ENCODE results near the gene FGGY. TPM values are rescaled to one million over a fixed set of nuclear protein-coding genes. Genes with fewer than 3 reads are reported as not detected.

FGGY gene
- total and polyA plus RNA-seq, 4 donors, result 9.0 to 44.4 (median 21.1) TPM

DNA sequence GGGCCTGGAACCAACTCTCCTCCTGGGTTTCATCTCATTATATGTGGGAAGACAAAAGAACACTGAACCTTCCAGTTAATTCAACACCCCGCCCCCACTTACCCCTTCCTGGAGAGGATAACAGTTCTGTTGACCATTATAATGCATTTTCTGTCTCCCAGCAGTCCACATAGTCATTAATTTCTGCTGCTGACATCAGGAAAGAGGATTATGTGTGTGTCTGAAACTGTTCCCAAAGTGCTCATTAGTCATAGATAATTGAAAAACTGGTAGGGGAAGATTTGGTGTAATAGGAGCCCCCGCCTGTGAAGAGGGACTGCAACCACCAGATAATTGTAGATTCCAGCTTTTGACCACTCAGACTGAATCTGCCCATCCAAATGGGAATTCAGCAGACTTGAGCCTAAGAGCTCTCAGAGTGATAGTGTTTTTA lies 208.7 kb downstream of the FGGY start:
- H3K4me3 ChIP-seq (ENCODE audit: low read depth, low read length), result no peak overlapping the region
- no peaks in the 10 kb centered on the region for H3K27me3 ChIP-seq (ENCODE audit: control insufficient read depth, insufficient read depth, low read length)
- no peaks in the 10 kb centered on the region for H3K36me3 ChIP-seq (ENCODE audit: control insufficient read depth, insufficient read depth, low read length)
- H3K4me1 ChIP-seq (ENCODE audit: control insufficient read depth, insufficient read depth, low read length), result no peaks in the 10 kb centered on the region
- peak in 1 of 6 donors; percentile 76 for DNase-seq (ENCODE audit: low read depth in 4 of 6, low spot score in 6 of 6)
- no peaks in the 10 kb centered on the region for H3K9me3 ChIP-seq (ENCODE audit: control insufficient read depth, insufficient read depth, low read length)
- H3K27ac ChIP-seq (ENCODE audit: low read depth, low read length), result no peak overlapping the region
- no CpG with 5 or more reads among the region's 2 CpGs for WGBS (ENCODE audit: insufficient coverage)

DNA sequence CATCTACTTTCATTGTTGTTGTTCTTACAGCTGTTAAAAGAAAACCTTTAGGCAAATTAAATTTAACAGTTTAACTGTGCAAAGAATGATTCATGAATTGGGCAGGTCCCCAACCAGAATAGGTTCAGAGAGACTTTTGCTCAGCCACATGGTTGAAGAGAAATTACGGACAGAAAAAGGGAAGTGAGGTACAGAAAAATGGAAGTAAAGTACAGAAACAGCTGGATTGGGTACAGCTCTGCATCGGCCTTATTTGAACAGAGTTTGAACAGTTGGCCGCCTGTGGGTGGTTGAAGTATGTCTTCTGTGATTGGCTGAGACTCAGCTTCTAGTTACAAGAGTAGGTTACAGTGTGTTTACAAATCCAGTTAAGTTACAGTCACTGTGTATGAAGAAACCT lies 210.1 kb downstream of the FGGY start:
- Histone ChIP-seq H3K27me3 (ENCODE audit: control insufficient read depth, insufficient read depth, low read length) (no peaks in the 10 kb centered on the region), H3K4me1 (ENCODE audit: control insufficient read depth, insufficient read depth, low read length) (no peaks in the 10 kb centered on the region), H3K27ac (ENCODE audit: low read depth, low read length) (no peak overlapping the region), H3K4me3 (ENCODE audit: low read depth, low read length) (no peak overlapping the region), H3K36me3 (ENCODE audit: control insufficient read depth, insufficient read depth, low read length) (no peaks in the 10 kb centered on the region), H3K9me3 (ENCODE audit: control insufficient read depth, insufficient read depth, low read length) (no peaks in the 10 kb centered on the region)
- DNase-seq (ENCODE audit: low read depth in 4 of 6, low spot score in 6 of 6), result peak in 1 of 6 donors; percentile 48
- WGBS (ENCODE audit: insufficient coverage), result 68% methylated on average over 2 of the region's 3 CpGs

DNA sequence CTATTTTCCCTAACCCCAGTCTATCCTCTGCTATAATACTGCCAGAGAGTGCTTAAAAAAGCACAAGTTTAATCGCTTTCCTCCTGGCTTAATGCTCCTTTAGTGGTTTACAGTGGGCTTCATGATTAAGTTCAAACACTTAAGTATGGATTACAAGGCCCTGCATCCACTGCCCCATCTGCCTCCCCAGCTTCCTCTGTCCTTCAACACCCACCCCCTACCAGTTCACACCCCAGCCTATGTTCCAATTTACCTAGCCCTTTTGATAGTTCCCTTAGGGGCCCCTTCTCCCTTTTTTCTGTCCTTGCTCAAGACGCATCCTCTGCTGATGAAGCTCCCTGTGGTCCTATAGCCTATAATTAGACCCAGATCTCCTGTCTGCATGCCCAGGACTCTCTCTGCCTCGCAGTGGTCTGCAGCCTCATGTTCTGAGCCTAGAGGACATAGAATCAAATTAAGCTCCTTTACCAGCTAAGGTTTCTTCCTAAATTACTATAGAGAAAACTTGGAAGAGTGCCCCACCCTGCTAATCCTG lies 212.5 kb downstream of the FGGY start:
- 72% methylated on average over 3 of the region's 3 CpGs for WGBS (ENCODE audit: insufficient coverage)
- no peak overlapping the region for H3K27ac ChIP-seq (ENCODE audit: low read depth, low read length)
- H3K36me3 ChIP-seq (ENCODE audit: control insufficient read depth, insufficient read depth, low read length), result no peaks in the 10 kb centered on the region
- H3K27me3 ChIP-seq (ENCODE audit: control insufficient read depth, insufficient read depth, low read length), result no peaks in the 10 kb centered on the region
- DNase-seq (ENCODE audit: low read depth in 4 of 6, low spot score in 6 of 6), result no peak
- no peaks in the 10 kb centered on the region for H3K4me1 ChIP-seq (ENCODE audit: control insufficient read depth, insufficient read depth, low read length)
- H3K9me3 ChIP-seq (ENCODE audit: control insufficient read depth, insufficient read depth, low read length), result no peaks in the 10 kb centered on the region
- no peak overlapping the region for H3K4me3 ChIP-seq (ENCODE audit: low read depth, low read length)

DNA sequence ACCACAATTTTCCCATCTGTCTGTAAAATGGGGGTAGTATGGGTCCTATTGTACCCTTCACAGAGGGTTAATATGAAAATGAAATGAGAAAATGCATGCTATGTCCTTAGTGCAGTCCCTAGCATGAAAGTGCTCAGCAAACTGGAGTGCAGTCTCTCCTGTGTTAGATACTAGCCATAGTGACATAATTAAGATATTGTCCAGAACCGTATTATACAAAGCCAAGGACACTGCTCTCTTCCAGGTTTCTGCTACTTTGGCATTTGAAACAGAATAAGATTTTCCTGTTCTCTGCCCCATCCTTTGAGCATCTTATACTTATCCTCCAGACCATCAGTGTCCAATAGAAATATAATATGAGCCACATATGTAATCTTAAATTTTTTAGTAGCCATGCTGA lies 213.4 kb downstream of the FGGY start:
- no peak for DNase-seq (ENCODE audit: low read depth in 4 of 6, low spot score in 6 of 6)
- H3K36me3 ChIP-seq (ENCODE audit: control insufficient read depth, insufficient read depth, low read length), result no peaks in the 10 kb centered on the region
- no peaks in the 10 kb centered on the region for H3K9me3 ChIP-seq (ENCODE audit: control insufficient read depth, insufficient read depth, low read length)
- no peaks in the 10 kb centered on the region for H3K27me3 ChIP-seq (ENCODE audit: control insufficient read depth, insufficient read depth, low read length)
- H3K4me1 ChIP-seq (ENCODE audit: control insufficient read depth, insufficient read depth, low read length), result no peaks in the 10 kb centered on the region
- 75% methylated on average over 1 of the region's 1 CpG for WGBS (ENCODE audit: insufficient coverage)
- no peak overlapping the region for H3K4me3 ChIP-seq (ENCODE audit: low read depth, low read length)
- no peak overlapping the region for H3K27ac ChIP-seq (ENCODE audit: low read depth, low read length)

DNA sequence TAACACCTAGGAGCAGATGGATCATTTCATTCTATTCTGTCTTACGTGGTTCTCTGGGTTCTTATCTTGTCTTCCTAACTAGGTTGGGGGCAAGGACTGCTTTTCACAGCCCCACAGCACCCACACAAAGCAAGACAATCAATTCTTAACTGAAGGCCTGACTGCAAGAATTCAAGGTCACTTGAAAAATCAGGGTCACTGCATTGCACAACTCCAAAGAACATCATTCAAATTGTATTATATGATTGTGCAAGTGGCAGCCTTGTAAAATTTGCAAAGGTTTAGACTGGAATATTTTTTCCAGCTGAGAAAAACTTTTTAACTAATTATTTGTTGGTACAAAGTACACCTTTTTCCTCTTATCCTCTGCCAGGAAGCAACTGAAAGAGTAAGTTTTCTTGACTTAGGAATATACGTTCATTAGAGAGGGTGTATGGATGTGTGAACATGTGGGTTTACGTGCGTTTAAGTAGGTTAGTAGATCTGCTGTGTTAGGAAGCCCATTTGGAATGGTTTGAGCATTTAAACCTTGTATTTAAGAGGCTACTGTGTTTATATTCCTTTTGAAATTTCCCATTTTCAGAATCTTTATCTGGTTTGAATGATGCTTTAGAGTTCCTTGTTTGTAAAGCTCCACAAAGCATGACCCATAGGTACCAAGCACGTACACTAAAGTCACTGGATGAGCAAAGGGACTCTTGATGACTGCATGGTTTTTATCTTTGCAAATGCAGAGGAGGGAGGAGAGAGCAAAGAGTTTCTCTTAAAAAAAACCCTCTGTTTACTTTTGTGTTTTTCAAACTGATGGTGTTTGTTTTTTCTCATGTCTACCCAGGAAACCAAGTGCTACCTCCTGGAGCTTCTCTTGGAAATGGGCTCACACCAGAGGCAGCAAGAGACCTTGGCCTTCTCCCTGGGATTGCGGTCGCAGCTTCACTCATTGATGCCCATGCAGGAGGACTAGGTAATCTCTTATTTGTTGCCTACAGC lies 214.9 kb downstream of the FGGY start:
- Histone ChIP-seq H3K27ac (ENCODE audit: low read depth, low read length) (no peak overlapping the region), H3K27me3 (ENCODE audit: control insufficient read depth, insufficient read depth, low read length) (no peaks in the 10 kb centered on the region), H3K4me3 (ENCODE audit: low read depth, low read length) (no peak overlapping the region), H3K9me3 (ENCODE audit: control insufficient read depth, insufficient read depth, low read length) (no peaks in the 10 kb centered on the region), H3K4me1 (ENCODE audit: control insufficient read depth, insufficient read depth, low read length) (no peaks in the 10 kb centered on the region), H3K36me3 (ENCODE audit: control insufficient read depth, insufficient read depth, low read length) (no peaks in the 10 kb centered on the region)
- WGBS (ENCODE audit: insufficient coverage), result 88% methylated on average over 6 of the region's 7 CpGs
- no peak for DNase-seq (ENCODE audit: low read depth in 4 of 6, low spot score in 6 of 6)

DNA sequence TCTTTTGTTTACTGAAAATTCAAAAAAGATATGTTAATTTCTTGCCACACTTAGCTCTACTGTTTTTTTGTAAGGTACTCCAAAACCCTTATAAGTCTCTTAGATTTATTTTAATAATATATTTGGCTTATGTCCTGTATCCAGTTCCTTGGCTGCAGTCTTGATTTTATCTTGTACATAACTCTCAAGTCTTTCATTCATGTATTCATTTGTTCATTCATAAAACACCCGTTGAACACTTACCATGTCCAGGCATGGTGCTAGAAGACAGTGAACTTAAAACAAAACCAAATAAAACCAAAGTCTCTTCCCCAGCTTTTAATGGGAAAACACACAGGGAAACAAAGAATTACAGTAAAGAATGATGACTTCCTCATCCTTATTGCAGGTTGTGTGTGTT lies 215.8 kb downstream of the FGGY start:
- WGBS (ENCODE audit: insufficient coverage), result 75% methylated on average over 1 of the region's 1 CpG
- H3K27ac ChIP-seq (ENCODE audit: low read depth, low read length), result no peak overlapping the region
- H3K36me3 ChIP-seq (ENCODE audit: control insufficient read depth, insufficient read depth, low read length), result no peaks in the 10 kb centered on the region
- H3K9me3 ChIP-seq (ENCODE audit: control insufficient read depth, insufficient read depth, low read length), result no peaks in the 10 kb centered on the region
- no peaks in the 10 kb centered on the region for H3K4me1 ChIP-seq (ENCODE audit: control insufficient read depth, insufficient read depth, low read length)
- H3K27me3 ChIP-seq (ENCODE audit: control insufficient read depth, insufficient read depth, low read length), result no peaks in the 10 kb centered on the region
- DNase-seq (ENCODE audit: low read depth in 4 of 6, low spot score in 6 of 6), result no peak
- no peak overlapping the region for H3K4me3 ChIP-seq (ENCODE audit: low read depth, low read length)

DNA sequence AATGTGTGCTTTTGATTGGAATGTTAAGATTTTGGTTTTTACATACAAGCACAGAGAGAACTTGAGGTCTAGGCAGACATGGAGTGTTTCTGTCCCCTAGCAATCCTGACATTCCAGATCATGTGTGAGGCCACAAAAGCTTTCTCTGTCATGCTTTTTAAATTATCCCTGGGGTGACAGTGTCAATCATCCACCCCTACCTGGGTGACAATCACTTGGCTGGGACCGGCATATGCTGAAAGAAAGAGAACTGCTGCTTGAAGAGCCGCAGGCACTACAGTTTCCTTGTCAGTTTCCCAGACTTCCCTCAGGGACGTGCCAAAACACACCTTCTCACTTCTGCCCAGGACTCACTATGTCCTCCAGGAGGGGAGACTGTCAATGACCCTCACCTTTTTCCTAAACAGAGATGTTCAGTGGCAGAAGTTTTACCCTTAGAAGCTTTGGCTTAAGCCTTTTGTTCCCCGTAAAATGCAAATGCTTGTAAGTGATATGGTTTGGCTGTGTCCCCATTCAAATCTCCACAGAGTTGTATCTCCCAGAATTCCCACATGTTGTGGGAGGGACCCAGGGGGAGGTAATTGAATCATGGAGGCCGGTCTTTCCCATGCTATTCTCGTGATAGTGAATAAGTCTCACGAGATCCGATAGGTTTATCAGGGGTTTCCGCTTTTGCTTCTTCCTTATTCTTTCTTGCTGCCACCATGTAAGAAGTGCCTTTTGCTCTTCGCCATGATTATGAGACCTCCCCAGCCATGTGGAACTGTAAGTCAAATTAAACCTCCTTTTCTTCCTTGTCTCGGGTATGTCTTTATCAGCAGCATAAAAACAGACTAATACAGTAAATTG lies 217.4 kb downstream of the FGGY start:
- Histone ChIP-seq H3K4me1 (ENCODE audit: control insufficient read depth, insufficient read depth, low read length) (no peaks in the 10 kb centered on the region), H3K36me3 (ENCODE audit: control insufficient read depth, insufficient read depth, low read length) (no peaks in the 10 kb centered on the region), H3K27me3 (ENCODE audit: control insufficient read depth, insufficient read depth, low read length) (no peaks in the 10 kb centered on the region), H3K27ac (ENCODE audit: low read depth, low read length) (no peak overlapping the region), H3K4me3 (ENCODE audit: low read depth, low read length) (no peak overlapping the region), H3K9me3 (ENCODE audit: control insufficient read depth, insufficient read depth, low read length) (no peaks in the 10 kb centered on the region)
- WGBS (ENCODE audit: insufficient coverage), result 95% methylated on average over 3 of the region's 11 CpGs
- DNase-seq (ENCODE audit: low read depth in 4 of 6, low spot score in 6 of 6), result no peak

DNA sequence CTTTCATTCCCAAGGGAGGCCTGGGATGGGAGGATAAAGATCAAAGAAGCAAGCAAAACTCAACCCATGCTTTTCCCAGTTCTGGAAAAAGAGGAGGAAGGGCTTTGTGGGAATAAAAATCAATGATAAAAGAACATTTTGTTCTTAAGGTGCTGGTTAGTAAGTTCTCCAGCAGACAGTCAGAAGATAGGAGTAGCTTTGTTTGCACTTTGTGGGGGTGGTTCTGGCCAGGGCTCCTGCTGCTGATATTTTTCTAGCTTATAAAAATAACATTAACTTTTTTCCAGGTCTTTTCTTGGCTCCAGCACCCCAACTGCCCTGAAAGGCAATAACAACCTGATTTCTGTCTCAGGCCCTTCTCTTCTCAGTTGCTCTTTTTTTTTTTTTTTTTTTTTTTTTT lies 220.0 kb downstream of the FGGY start:
- Histone ChIP-seq H3K9me3 (ENCODE audit: control insufficient read depth, insufficient read depth, low read length) (no peaks in the 10 kb centered on the region), H3K27ac (ENCODE audit: low read depth, low read length) (peak overlapping the region; percentile 26), H3K36me3 (ENCODE audit: control insufficient read depth, insufficient read depth, low read length) (no peaks in the 10 kb centered on the region), H3K4me3 (ENCODE audit: low read depth, low read length) (no peak overlapping the region), H3K4me1 (ENCODE audit: control insufficient read depth, insufficient read depth, low read length) (peaks cover 7% of the 10 kb centered on the region), H3K27me3 (ENCODE audit: control insufficient read depth, insufficient read depth, low read length) (no peaks in the 10 kb centered on the region)
- no peak for DNase-seq (ENCODE audit: low read depth in 4 of 6, low spot score in 6 of 6)

DNA sequence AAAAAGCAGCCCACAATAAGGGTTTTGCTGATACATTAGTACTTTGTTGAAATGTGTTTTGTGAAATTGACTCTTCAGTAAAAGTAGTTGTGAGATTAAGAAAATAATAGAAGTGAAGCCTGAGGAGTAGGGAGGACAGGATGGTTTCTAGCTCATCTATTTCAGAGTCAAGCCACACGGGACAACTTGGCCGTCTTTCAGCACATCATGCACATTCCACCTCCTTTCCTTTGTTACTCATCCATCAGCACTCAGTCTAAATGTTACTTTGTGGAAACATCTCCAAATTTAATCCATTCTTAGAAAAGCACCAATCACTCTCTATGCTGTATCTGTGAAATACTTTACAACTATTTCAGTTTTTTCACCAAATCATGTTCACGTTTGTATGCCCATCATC lies 223.3 kb downstream of the FGGY start:
- peaks cover 14% of the 10 kb centered on the region for H3K4me1 ChIP-seq (ENCODE audit: control insufficient read depth, insufficient read depth, low read length)
- WGBS (ENCODE audit: insufficient coverage), result 73% methylated on average over 2 of the region's 3 CpGs
- H3K27me3 ChIP-seq (ENCODE audit: control insufficient read depth, insufficient read depth, low read length), result no peaks in the 10 kb centered on the region
- no peak overlapping the region for H3K27ac ChIP-seq (ENCODE audit: low read depth, low read length)
- H3K36me3 ChIP-seq (ENCODE audit: control insufficient read depth, insufficient read depth, low read length), result no peaks in the 10 kb centered on the region
- DNase-seq (ENCODE audit: low read depth in 4 of 6, low spot score in 6 of 6), result no peak
- H3K4me3 ChIP-seq (ENCODE audit: low read depth, low read length), result no peak overlapping the region
- H3K9me3 ChIP-seq (ENCODE audit: control insufficient read depth, insufficient read depth, low read length), result no peaks in the 10 kb centered on the region

Measured in spinal cord (tissue), 10 donors.